Lung (tissue), 16 donors: ENCODE results near the gene GINS1. TPM values are rescaled to one million over a fixed set of nuclear protein-coding genes. Genes with fewer than 3 reads are reported as not detected.

Source experiments
- ATAC-seq: fragments of 200-7000 bp; cut with Tn5 transposase; one replicate; pipeline ENCODE4 v1.9.1; 2020; ENCODE audit warnings: moderate number of reproducible peaks; ENCODE audit not compliant: insufficient read depth, low FRiP score
- DNase-seq, 3 donors: peaks; one replicate each; pipeline ENCODE4 v3.0.0-alpha.2; 2013 to 2017
- H3K27ac ChIP-seq, 2 donors: one replicate each; pipeline ENCODE4 v1.5.1; 2013; ENCODE audit warnings: mild to moderate bottlenecking in 2 of 2, moderate library complexity in 2 of 2, control low read depth in 1 of 2, inconsistent platforms in 1 of 2, low read depth in 1 of 2, low read length in 1 of 2
- H3K27me3 ChIP-seq, 3 donors: one replicate each; pipeline ENCODE4 v1.5.1; 2013; ENCODE audit warnings: low read length in 2 of 3; ENCODE audit not compliant: control insufficient read depth in 3 of 3, insufficient read depth in 3 of 3
- H3K36me3 ChIP-seq, 4 donors: one replicate each; pipeline ENCODE4 v1.5.1; 2013; ENCODE audit warnings: low read length in 4 of 4, mild to moderate bottlenecking in 1 of 4, moderate library complexity in 1 of 4; ENCODE audit not compliant: control insufficient read depth in 4 of 4, insufficient read depth in 4 of 4
- H3K4me1 ChIP-seq, 5 donors: one replicate each; pipeline ENCODE4 v1.5.1; 2013; ENCODE audit warnings: low read length in 5 of 5, mild to moderate bottlenecking in 2 of 5, moderate library complexity in 1 of 5; ENCODE audit not compliant: control insufficient read depth in 5 of 5, insufficient read depth in 5 of 5
- H3K4me3 ChIP-seq: one replicate; pipeline ENCODE4 v1.5.1; 2013; ENCODE audit warnings: mild to moderate bottlenecking, control low read depth, moderate library complexity
- H3K9ac ChIP-seq, 2 donors: one replicate each; pipeline ENCODE4 v1.5.1; 2013; ENCODE audit warnings: low read length in 2 of 2, control low read depth in 1 of 2; ENCODE audit not compliant: insufficient read depth in 1 of 2
- H3K9me3 ChIP-seq, 4 donors: one replicate each; pipeline ENCODE4 v1.5.1; 2013; ENCODE audit warnings: low read length in 3 of 4, mild to moderate bottlenecking in 1 of 4, moderate library complexity in 1 of 4; ENCODE audit not compliant: control insufficient read depth in 4 of 4, insufficient read depth in 3 of 4
- WGBS, 2 donors: extraction: QIAGEN DNeasy Blood & Tissue Kit; methylation state at CpG; one replicate each; pipeline ENCODE4 v1.1.7; 2013; 5-methylcytosine and 5-hydroxymethylcytosine counted together
- long read RNA-seq, 5 donors: transcript quantifications; one replicate each; lab custom pipeline, GENCODE V29; 2026
- polyA plus RNA-seq, 2 donors: library from polyadenylated mRNA; stranded (reverse); fragments of 200-250 nt; gene quantifications; one replicate each; pipeline ENCODE4 v1.2.1, GENCODE V29; 2013
- total RNA-seq, 2 donors: library from RNA; depleted of rRNA in 1 of 2; stranded (reverse); fragments of >200 nt in 1 of 2; gene quantifications; one replicate each; pipeline ENCODE4 v1.2.1, GENCODE V29; 2014 to 2021
- TF ChIP-seq, protein P1 (sequence below): IDR thresholded peaks from 2 replicates; pipeline ENCODE4 v1.5.1; 2012; ENCODE audit warnings: mild to moderate bottlenecking; ENCODE audit errors: control extremely low read depth, extremely low read depth
- donor health status: control.
- donor health status: control.
- donor health status: Bipolar disorder and iron deficiency.
- donor health status: healthy.
- donor health status: DM: yes; HTN: yes; CAD: no.

The GINS1 gene
- total RNA-seq (1 to 10 TPM; 3.1 to 3.3 TPM), polyA plus RNA-seq (1 to 10 TPM in 1 of 2 donors, under 1 TPM in 1; 0.87 to 1.7 TPM)
- long read RNA-seq, donor 1, partial matches to known transcripts, result 0 of 2 reads
- long read RNA-seq, donor 1, other reads (novel, unspliced or antisense), result 0 of 2 reads
- long read RNA-seq, donor 2, result 0 reads
- long read RNA-seq, donor 3, partial matches to known transcripts, result 0 of 1 reads
- long read RNA-seq, donor 3, other reads (novel, unspliced or antisense), result 0 of 1 reads
- long read RNA-seq, donor 4, result 0 reads
- long read RNA-seq, donor 5, partial matches to known transcripts, result 17 of 17 reads
- long read RNA-seq, donor 5, other reads (novel, unspliced or antisense), result 0 of 17 reads

DNA sequence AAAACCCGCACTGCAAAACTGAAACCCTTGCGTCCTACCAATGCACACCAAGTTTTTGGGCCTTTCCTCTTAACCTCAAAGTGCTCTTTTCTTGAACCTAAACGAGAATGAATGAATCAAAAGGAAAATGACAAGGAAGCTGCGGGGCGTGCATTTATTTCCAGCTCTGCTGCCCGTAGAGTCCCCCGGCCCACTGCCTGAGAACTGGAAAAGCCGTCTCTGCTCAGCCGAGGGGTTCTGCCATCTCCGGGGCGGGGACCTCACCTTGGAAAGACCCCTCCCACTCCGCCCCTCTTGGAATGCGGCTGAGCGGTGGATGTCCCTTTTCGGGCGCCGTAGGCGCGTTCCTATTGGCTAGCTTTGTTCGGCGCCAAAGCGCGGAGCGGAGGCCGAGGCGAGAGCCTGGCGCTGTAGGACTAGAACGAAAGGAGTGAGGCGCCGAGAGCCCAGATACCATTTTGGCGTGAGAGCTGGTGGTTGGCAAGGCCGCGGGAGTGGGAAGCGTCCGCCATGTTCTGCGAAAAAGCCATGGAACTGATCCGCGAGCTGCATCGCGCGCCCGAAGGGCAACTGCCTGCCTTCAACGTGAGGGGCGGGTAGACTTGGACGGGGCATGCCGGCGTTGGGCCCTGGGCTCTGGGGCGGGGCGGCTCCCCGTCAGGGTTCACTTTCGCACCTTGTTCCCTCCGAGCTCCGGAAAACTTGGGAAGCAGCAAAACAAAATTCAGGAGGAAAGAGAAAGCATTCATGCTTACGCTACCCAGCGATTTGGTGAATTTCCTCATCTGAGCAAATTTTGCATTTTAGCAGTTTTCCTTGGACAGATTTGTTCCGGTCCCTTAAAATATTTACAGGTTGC, at the start of gene GINS1:
Gene GINS1, plus strand, starts transcription at position 363 of the 859 bp plus-strand sequence. Its CDS starts 148 bp downstream, at position 511.
- H3K4me1 ChIP-seq, result peaks cover 0 to 13% (median 2%) of the 10 kb centered on the region in 5 donors
- peak within 1 kb of the TSS in 1 of 2 donors; percentile 49 for H3K27ac ChIP-seq
- no peaks in the 10 kb centered on the region for H3K36me3 ChIP-seq
- ATAC-seq (peak; percentile 89), DNase-seq (peak; percentile 91 to 94 (median 94))
- no peaks in the 10 kb centered on the region for H3K27me3 ChIP-seq
- peaks cover 0 to 6% (median 4%) of the 10 kb centered on the region in 4 donors for H3K9me3 ChIP-seq
- WGBS, 2 donors, result 1% methylated on average over 56 of the region's 56 CpGs
- TF ChIP-seq, protein P1, sequence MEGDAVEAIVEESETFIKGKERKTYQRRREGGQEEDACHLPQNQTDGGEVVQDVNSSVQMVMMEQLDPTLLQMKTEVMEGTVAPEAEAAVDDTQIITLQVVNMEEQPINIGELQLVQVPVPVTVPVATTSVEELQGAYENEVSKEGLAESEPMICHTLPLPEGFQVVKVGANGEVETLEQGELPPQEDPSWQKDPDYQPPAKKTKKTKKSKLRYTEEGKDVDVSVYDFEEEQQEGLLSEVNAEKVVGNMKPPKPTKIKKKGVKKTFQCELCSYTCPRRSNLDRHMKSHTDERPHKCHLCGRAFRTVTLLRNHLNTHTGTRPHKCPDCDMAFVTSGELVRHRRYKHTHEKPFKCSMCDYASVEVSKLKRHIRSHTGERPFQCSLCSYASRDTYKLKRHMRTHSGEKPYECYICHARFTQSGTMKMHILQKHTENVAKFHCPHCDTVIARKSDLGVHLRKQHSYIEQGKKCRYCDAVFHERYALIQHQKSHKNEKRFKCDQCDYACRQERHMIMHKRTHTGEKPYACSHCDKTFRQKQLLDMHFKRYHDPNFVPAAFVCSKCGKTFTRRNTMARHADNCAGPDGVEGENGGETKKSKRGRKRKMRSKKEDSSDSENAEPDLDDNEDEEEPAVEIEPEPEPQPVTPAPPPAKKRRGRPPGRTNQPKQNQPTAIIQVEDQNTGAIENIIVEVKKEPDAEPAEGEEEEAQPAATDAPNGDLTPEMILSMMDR, result no peak
- H3K9ac ChIP-seq, result peak within 1 kb of the TSS; percentile 57 to 73
- H3K4me3 ChIP-seq, result peak within 1 kb of the TSS; percentile 52

DNA sequence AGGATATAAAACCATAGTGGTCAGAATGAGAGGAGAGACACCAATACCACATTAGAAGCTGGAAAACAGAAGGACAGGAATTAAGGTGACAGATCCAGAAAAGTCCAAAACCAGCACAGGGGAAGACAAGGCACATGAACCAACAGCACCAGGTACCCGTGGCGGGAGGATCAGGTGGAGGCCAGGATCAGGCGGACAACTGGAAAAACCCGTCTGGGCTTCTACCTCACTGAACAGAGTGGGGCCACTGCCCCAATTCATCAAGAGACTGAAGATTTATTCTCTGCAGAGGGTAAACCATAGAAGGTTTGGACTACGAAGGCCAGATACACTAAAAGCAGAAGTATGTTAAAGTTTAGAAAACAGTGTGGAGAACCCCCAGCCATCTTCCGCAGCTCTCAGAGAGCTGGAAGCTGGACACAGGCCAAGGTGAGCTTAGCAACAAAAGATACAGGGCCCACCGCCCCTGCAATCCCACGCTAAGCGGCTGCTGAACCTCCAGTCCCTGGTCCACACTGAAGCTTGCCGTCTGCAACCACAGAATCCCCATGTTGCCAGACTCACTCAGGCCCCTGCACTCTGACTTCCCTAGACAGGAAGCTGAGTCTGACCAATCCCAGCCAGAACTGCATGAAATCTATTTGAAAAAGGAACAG, 46.7 kb upstream of the GINS1 start:
- Histone ChIP-seq H3K4me3 (no peak overlapping the region), H3K9ac (no peak overlapping the region), H3K27me3 (no peaks in the 10 kb centered on the region), H3K9me3 (no peaks in the 10 kb centered on the region), H3K36me3 (no peaks in the 10 kb centered on the region), H3K27ac (peak overlapping the region in 1 of 2 donors; percentile 21), H3K4me1 (peaks cover 0 to 14% (median 0%) of the 10 kb centered on the region in 5 donors)
- DNase-seq, result peak; percentile 25 to 61 (median 40)
- no peak for ATAC-seq
- 36 to 61% methylated on average over 10 of the region's 10 CpGs for WGBS, 2 donors
- TF ChIP-seq, protein P1, result no peak

DNA sequence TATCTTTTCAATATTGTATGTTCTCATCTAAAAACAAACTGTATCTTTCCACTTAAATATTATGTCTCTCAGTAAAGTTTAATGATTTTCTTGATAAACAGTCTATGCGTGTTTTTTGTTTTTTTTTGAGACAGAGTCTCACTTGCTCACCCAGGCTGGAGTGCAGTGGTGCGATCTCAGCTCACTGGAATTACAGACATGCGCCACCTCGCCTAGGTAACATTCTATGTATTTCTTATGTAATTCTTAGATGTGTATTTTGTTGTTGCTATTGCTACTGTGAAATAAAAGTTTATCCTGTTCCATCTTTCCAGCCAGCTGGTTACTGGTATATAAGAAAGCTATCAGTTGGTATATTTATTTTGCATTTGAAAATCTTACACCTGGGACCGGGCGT, 46.2 kb upstream of the GINS1 start:
- 88 to 91% methylated on average over 6 of the region's 6 CpGs for WGBS, 2 donors
- TF ChIP-seq, protein P1, result no peak
- Histone ChIP-seq H3K9ac (no peak overlapping the region), H3K4me3 (no peak overlapping the region), H3K4me1 (peaks cover 0 to 12% (median 0%) of the 10 kb centered on the region in 5 donors), H3K27me3 (no peaks in the 10 kb centered on the region), H3K27ac (no peak overlapping the region), H3K36me3 (no peaks in the 10 kb centered on the region), H3K9me3 (no peaks in the 10 kb centered on the region)
- DNase-seq (no peak), ATAC-seq (no peak)
